Uterus (tissue), 2 donors: ENCODE measurements around the gene SFXN1.

Experiments
- POLR2A ChIP-seq, 2 donors: fragments of 450-650 bp; IDR thresholded peaks; one replicate each; pipeline ENCODE4 v1.6.1; 2016; ENCODE audit warnings: antibody characterized with exemption in 2 of 2, mild to moderate bottlenecking in 1 of 2, moderate library complexity in 1 of 2
- TF ChIP-seq, protein P1 (sequence below), 4 experiments: fragments of 200-600 bp in 2 of 4; fragments of 450-650 bp in 2 of 4; sonication (generic) in 2 of 4; IDR thresholded peaks; one replicate each; pipeline ENCODE4 v1.5.1; 2016 to 2019; ENCODE audit warnings: antibody characterized with exemption in 4 of 4, mild to moderate bottlenecking in 2 of 4, moderate library complexity in 1 of 4

DNA sequence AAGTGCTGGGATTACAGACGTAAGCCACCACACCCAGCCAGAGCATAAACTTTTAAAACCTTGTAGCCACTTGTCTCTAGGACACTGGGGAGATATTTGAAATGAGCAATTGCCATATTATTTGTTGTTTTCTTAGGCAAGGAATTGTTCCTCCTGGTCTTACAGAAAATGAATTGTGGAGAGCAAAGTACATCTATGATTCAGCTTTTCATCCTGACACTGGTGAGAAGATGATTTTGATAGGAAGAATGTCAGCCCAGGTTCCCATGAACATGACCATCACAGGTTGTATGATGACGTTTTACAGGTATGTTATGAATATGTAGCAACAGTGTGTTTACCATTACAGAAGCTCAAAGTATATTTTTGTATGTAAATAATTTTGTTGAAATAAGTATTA lies 30.5 kb downstream of the SFXN1 start:
- TF ChIP-seq POLR2A (IDR thresholded peaks at IDR 0.05), result no peak
- TF ChIP-seq, protein P1, sequence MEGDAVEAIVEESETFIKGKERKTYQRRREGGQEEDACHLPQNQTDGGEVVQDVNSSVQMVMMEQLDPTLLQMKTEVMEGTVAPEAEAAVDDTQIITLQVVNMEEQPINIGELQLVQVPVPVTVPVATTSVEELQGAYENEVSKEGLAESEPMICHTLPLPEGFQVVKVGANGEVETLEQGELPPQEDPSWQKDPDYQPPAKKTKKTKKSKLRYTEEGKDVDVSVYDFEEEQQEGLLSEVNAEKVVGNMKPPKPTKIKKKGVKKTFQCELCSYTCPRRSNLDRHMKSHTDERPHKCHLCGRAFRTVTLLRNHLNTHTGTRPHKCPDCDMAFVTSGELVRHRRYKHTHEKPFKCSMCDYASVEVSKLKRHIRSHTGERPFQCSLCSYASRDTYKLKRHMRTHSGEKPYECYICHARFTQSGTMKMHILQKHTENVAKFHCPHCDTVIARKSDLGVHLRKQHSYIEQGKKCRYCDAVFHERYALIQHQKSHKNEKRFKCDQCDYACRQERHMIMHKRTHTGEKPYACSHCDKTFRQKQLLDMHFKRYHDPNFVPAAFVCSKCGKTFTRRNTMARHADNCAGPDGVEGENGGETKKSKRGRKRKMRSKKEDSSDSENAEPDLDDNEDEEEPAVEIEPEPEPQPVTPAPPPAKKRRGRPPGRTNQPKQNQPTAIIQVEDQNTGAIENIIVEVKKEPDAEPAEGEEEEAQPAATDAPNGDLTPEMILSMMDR (IDR thresholded peaks at IDR 0.05), result no peak
